Measurements from ENCODE around the gene PEAK1.
"Not testable (repeated sequence)": the region's sequence is repeated elsewhere in the genome, so short reads cannot be mapped to it uniquely, and the experiment has no call there.

- TF ChIP-seq, protein P1, sequence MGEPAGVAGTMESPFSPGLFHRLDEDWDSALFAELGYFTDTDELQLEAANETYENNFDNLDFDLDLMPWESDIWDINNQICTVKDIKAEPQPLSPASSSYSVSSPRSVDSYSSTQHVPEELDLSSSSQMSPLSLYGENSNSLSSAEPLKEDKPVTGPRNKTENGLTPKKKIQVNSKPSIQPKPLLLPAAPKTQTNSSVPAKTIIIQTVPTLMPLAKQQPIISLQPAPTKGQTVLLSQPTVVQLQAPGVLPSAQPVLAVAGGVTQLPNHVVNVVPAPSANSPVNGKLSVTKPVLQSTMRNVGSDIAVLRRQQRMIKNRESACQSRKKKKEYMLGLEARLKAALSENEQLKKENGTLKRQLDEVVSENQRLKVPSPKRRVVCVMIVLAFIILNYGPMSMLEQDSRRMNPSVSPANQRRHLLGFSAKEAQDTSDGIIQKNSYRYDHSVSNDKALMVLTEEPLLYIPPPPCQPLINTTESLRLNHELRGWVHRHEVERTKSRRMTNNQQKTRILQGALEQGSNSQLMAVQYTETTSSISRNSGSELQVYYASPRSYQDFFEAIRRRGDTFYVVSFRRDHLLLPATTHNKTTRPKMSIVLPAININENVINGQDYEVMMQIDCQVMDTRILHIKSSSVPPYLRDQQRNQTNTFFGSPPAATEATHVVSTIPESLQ (CRISPR knock-in tag; IDR thresholded peaks at IDR 0.05), result not testable (repeated sequence)
- TF ChIP-seq GATA2 (CRISPR knock-in tag; IDR thresholded peaks at IDR 0.05); EP300 (IDR thresholded peaks at IDR 0.05; ENCODE audit: low read length); MTA3 (IDR thresholded peaks at IDR 0.05; ENCODE audit: borderline replicate concordance); SRSF1 (IDR thresholded peaks at IDR 0.05; ENCODE audit: low read depth, low read length); ZFP36 (IDR thresholded peaks at IDR 0.05; ENCODE audit: low read depth, low read length, partially characterized antibody); ZNF584 (CRISPR knock-in tag; IDR thresholded peaks at IDR 0.05; ENCODE audit: low read depth); GABPB1 (CRISPR knock-in tag; IDR thresholded peaks at IDR 0.05); YY1 (IDR thresholded peaks at IDR 0.05; ENCODE audit: borderline replicate concordance in 1 of 3, control insufficient read depth in 1 of 3, extremely low read depth in 1 of 3, insufficient read depth in 3 of 3, insufficient read length in 1 of 3, insufficient replicate concordance in 2 of 3, low read depth in 1 of 3, low read length in 2 of 3): not testable (repeated sequence)
These were observed 9.8 kb downstream of the PEAK1 start for GRCh38 chr15:77410157-77410500.

All from K562 (cell line).